SK-N-SH (cell line): ENCODE data around the gene CDH23. TPM values are rescaled to one million over a fixed set of nuclear protein-coding genes. Genes with fewer than 3 reads are reported as not detected.

Experiments
- CTCF ChIA-PET: fragments of 300-600, 350-600 bp; formaldehyde crosslinking; extraction: SDS; loops from one replicate; lab custom pipeline; 2021; lab: Yijun Ruan, JAX
- POLR2A ChIA-PET: fragments of 350-600 bp; sonication (Branson Sonifier 250); formaldehyde crosslinking; extraction: SDS; loops from one replicate; lab custom pipeline; 2020; ENCODE audit warnings: antibody characterized with exemption, inconsistent platforms; lab: Yijun Ruan, JAX
- DNase-seq: peaks from one replicate; pipeline ENCODE4 v3.0.0; 2012
- H2AFZ ChIP-seq: fragments of 200-600 bp; sonication (generic); 2 replicates; pipeline ENCODE4 v1.8.1; 2016; ENCODE audit warnings: antibody characterized with exemption, mild to moderate bottlenecking, low read depth
- H3F3A ChIP-seq: fragments of 200-600 bp; sonication (generic); replicated peaks from 2 replicates; pipeline ENCODE3; 2016; ENCODE audit warnings: antibody characterized with exemption, mild to moderate bottlenecking; ENCODE audit not compliant: insufficient read depth
- H3K27ac ChIP-seq, 2 experiments: fragments of 200-500 bp in 1 of 2; fragments of 200-600 bp in 1 of 2; sonication (Bioruptor generic) in 1 of 2; sonication (generic), shearing (Covaris generic) in 1 of 2; 2 replicates each; pipeline versions ENCODE4 v1.5.1 to v1.6.1; 2014 to 2016; ENCODE audit warnings: low read depth in 2 of 2, inconsistent platforms in 1 of 2, low read length in 1 of 2, mild to moderate bottlenecking in 1 of 2, mixed read lengths in 1 of 2
- H3K27me3 ChIP-seq: fragments of 200-600 bp; sonication (generic), shearing (Covaris generic); 2 replicates; pipeline ENCODE4 v1.6.1; 2016; ENCODE audit warnings: mixed run types; ENCODE audit not compliant: insufficient read depth
- H3K36me3 ChIP-seq, 2 experiments: fragments of 200-500 bp in 1 of 2; fragments of 200-600 bp in 1 of 2; sonication (Bioruptor generic) in 1 of 2; sonication (generic) in 1 of 2; replicated peaks in 1 of 2; 2 replicates each; pipeline versions ENCODE3 to v1.5.1; 2014 to 2016; ENCODE audit warnings: low read length in 1 of 2, mild to moderate bottlenecking in 1 of 2; ENCODE audit not compliant: insufficient read depth in 2 of 2, control insufficient read depth in 1 of 2
- H3K4me1 ChIP-seq, 2 experiments: fragments of 200-500 bp in 1 of 2; fragments of 200-600 bp in 1 of 2; sonication (Bioruptor generic) in 1 of 2; sonication (generic), shearing (Covaris generic) in 1 of 2; 2 replicates each; pipeline versions ENCODE4 v1.5.1 to v1.6.1; 2014 to 2016; ENCODE audit warnings: low read depth in 1 of 2, low read length in 1 of 2, mixed run types in 1 of 2; ENCODE audit not compliant: insufficient read depth in 2 of 2, control insufficient read depth in 1 of 2
- H3K4me2 ChIP-seq: fragments of 200-600 bp; sonication (generic), shearing (Covaris generic); 2 replicates; pipeline ENCODE4 v1.6.1; 2017; ENCODE audit warnings: mixed run types
- H3K4me3 ChIP-seq, 2 experiments: fragments of 200-500 bp in 1 of 2; fragments of 200-600 bp in 1 of 2; sonication (Bioruptor generic) in 1 of 2; sonication (generic), shearing (Covaris generic) in 1 of 2; 2 replicates each; pipeline versions ENCODE4 v1.5.1 to v1.8.1; 2014 to 2016; ENCODE audit warnings: low read depth in 2 of 2, inconsistent platforms in 1 of 2, low read length in 1 of 2, mild to moderate bottlenecking in 1 of 2, mixed read lengths in 1 of 2, moderate library complexity in 1 of 2
- H3K79me2 ChIP-seq: fragments of 200-600 bp; sonication (generic); 2 replicates; pipeline ENCODE4 v1.8.1; 2017; ENCODE audit warnings: mild to moderate bottlenecking; ENCODE audit not compliant: insufficient read depth
- H3K9ac ChIP-seq: fragments of 200-600 bp; sonication (generic); 2 replicates; pipeline ENCODE4 v1.6.1; 2017; ENCODE audit warnings: mixed run types
- H3K9me2 ChIP-seq: fragments of 200-600 bp; sonication (generic); 2 replicates; pipeline ENCODE4 v1.6.1; 2017; ENCODE audit warnings: mixed run types
- H3K9me3 ChIP-seq: fragments of 200-600 bp; sonication (generic); 2 replicates; pipeline ENCODE4 v1.6.1; 2017; ENCODE audit warnings: mixed run types, mild to moderate bottlenecking, moderate library complexity
- H4K20me1 ChIP-seq: fragments of 200-600 bp; sonication (generic); 2 replicates; pipeline ENCODE4 v1.6.1; 2017; ENCODE audit warnings: mild to moderate bottlenecking, mixed run types; ENCODE audit not compliant: insufficient read depth
- CHD2 ChIP-seq: fragments of 150-350 bp; IDR thresholded peaks from 2 replicates; pipeline ENCODE4 v1.6.1; 2018; ENCODE audit warnings: low read length; ENCODE audit not compliant: partially characterized antibody
- CTCF ChIP-seq: fragments of 200-600 bp; sonication (generic); IDR thresholded peaks from 2 replicates; pipeline ENCODE4 v1.6.1; 2017; ENCODE audit warnings: antibody characterized with exemption, mild to moderate bottlenecking, moderate library complexity
- ELF1 ChIP-seq: IDR thresholded peaks from 2 replicates; pipeline ENCODE4 v1.4.0; 2012
- FOXJ3 ChIP-seq: sonication (generic); formaldehyde crosslinking; IDR thresholded peaks from 2 replicates; pipeline ENCODE4 v1.5.1; 2020; ENCODE audit warnings: mild to moderate bottlenecking, missing genetic modification reagents
- GABPA ChIP-seq: IDR thresholded peaks from 2 replicates; pipeline ENCODE4 v1.4.0; 2012; ENCODE audit warnings: low read depth, mild to moderate bottlenecking
- GATA2 ChIP-seq: sonication (generic); formaldehyde crosslinking; IDR thresholded peaks from 2 replicates; pipeline ENCODE4 v1.5.0; 2020; ENCODE audit warnings: mild to moderate bottlenecking, missing genetic modification reagents
- IRF3 ChIP-seq: fragments of 150-350 bp; IDR thresholded peaks from 2 replicates; pipeline ENCODE4 v1.6.1; 2016; ENCODE audit warnings: mild to moderate bottlenecking, low read depth, low read length
- JUND ChIP-seq: IDR thresholded peaks from 2 replicates; pipeline ENCODE4 v1.4.0; 2012
- MAX ChIP-seq: IDR thresholded peaks from 2 replicates; pipeline ENCODE4 v1.4.0; 2012; ENCODE audit warnings: low read depth
- NRF1 ChIP-seq: IDR thresholded peaks from 2 replicates; pipeline ENCODE4 v1.6.1; 2012; ENCODE audit warnings: low read depth, mild to moderate bottlenecking, low read length
- POLR2AphosphoS5 ChIP-seq: IDR thresholded peaks from 2 replicates; pipeline ENCODE4 v1.6.1; 2012; ENCODE audit warnings: low read depth, low read length
- RCOR1 ChIP-seq: fragments of 150-350 bp; IDR thresholded peaks from 2 replicates; pipeline ENCODE4 v1.6.1; 2017; ENCODE audit warnings: antibody characterized with exemption, low read length
- RXRA ChIP-seq: IDR thresholded peaks from 2 replicates; pipeline ENCODE4 v1.4.0; 2012; ENCODE audit warnings: low read depth, mild to moderate bottlenecking, borderline replicate concordance
- TAF1 ChIP-seq: IDR thresholded peaks from 2 replicates; pipeline ENCODE4 v1.6.1; 2012; ENCODE audit warnings: low read depth, mild to moderate bottlenecking, low read length, moderate library complexity, borderline replicate concordance
- TEAD4 ChIP-seq: IDR thresholded peaks from 2 replicates; pipeline ENCODE4 v1.4.0; 2012; ENCODE audit warnings: mild to moderate bottlenecking, borderline replicate concordance; ENCODE audit not compliant: insufficient read depth
- USF1 ChIP-seq: IDR thresholded peaks from 2 replicates; pipeline ENCODE4 v1.4.0; 2012; ENCODE audit warnings: low read depth, borderline replicate concordance
- USF2 ChIP-seq: fragments of 150-350 bp; IDR thresholded peaks from 2 replicates; pipeline ENCODE4 v1.6.1; 2017; ENCODE audit warnings: antibody characterized with exemption, low read length, low read depth, borderline replicate concordance
- WGBS: methylation state at CpG from one replicate; pipeline ENCODE4 v1.1.6; 2017; ENCODE audit warnings: low lambda C conversion rate; 5-methylcytosine and 5-hydroxymethylcytosine counted together
- polyA plus RNA-seq, 3 experiments: library from polyadenylated mRNA; depleted of rRNA; stranded (reverse); fragments of >200 nt; gene quantifications; 2 replicates each; pipeline ENCODE4 v1.2.3, GENCODE V29; 2012

Gene CDH23
- polyA plus RNA-seq, 1 of the 3 experiments (the other 2 are of a cell fraction) = 0.03 TPM

- POLR2A ChIA-PET = no interaction called here
- Histone ChIP-seq H3F3A (no peaks in the 10 kb centered on the region), H3K9me3 (no peaks in the 10 kb centered on the region), H3K9ac (no peak overlapping the region), H2AFZ (no peak overlapping the region), H3K27ac (no peak overlapping the region), H3K9me2 (no peaks in the 10 kb centered on the region), H3K4me3 (no peak overlapping the region), H3K4me2 (no peak overlapping the region), H4K20me1 (no peaks in the 10 kb centered on the region), H3K4me1 (peaks cover 0 to 31% of the 10 kb centered on the region in 2 experiments; a peak in 1 of 4 replicates), H3K27me3 (0 out of 2 replicates have a peak, but pooled peaks cover 4% of the 10 kb centered on the region), H3K79me2 (no peaks in the 10 kb centered on the region), H3K36me3 (no peaks in the 10 kb centered on the region)
- TF ChIP-seq GATA2 (CRISPR knock-in tag) (no peak), USF2 (no peak), GABPA (no peak), MAX (no peak), TAF1 (no peak), RCOR1 (no peak), FOXJ3 (CRISPR knock-in tag) (no peak), ELF1 (no peak), CTCF (no peak), POLR2AphosphoS5 (no peak), IRF3 (no peak), CHD2 (no peak)
- WGBS = 70% methylated on average over 2 of the region's 4 CpGs
- no peak for DNase-seq
- CTCF ChIA-PET = interaction anchor here (0.6 to 2.5 kb wide), 5 partner anchors 12 to 92 kb away, joined by 3 to 12 read pairs (median 6); no protein-coding TSS in a partner anchor
Measured at GRCh38 chr10:71720288-71720687, 323.6 kb downstream of the CDH23 start.

GRCh38 chr10:71721313-71721712 lies 324.6 kb downstream of the CDH23 start:
- Histone ChIP-seq H3K79me2 (no peaks in the 10 kb centered on the region), H4K20me1 (no peaks in the 10 kb centered on the region), H2AFZ (no peak overlapping the region), H3K36me3 (no peaks in the 10 kb centered on the region), H3K9me2 (no peaks in the 10 kb centered on the region), H3F3A (no peaks in the 10 kb centered on the region), H3K4me1 (peaks cover 0 to 40% of the 10 kb centered on the region in 2 experiments; a peak in 1 of 4 replicates), H3K4me2 (no peak overlapping the region), H3K9me3 (no peaks in the 10 kb centered on the region), H3K27me3 (0 out of 2 replicates have a peak, but pooled peaks cover 4% of the 10 kb centered on the region), H3K27ac (no peak overlapping the region), H3K9ac (no peak overlapping the region), H3K4me3 (no peak overlapping the region)
- CTCF ChIA-PET = interaction anchor here (0.8 to 1.3 kb wide), 3 partner anchors 24 to 175 kb away, joined by 3 to 6 read pairs (median 3); no protein-coding TSS in a partner anchor
- WGBS = 74% methylated on average over 6 of the region's 6 CpGs
- no peak for DNase-seq
- POLR2A ChIA-PET = no interaction called here
- TF ChIP-seq JUND (no peak), CTCF (no peak), NRF1 (no peak), RXRA (no peak), GATA2 (CRISPR knock-in tag) (no peak), ELF1 (no peak), POLR2AphosphoS5 (no peak), USF1 (no peak), TEAD4 (no peak)
